ENCODE measurements around the gene KCNIP1. TPM values are rescaled to one million over a fixed set of nuclear protein-coding genes. Genes with fewer than 3 reads are reported as not detected.
A peak's percentile ranks its signal among the peaks of the same experiment; 100 is the strongest.

KCNIP1 gene
- total RNA-seq, 1 donor from 2014 or later: not detected

GRCh38 chr5:170782438-170782837 is 278.6 kb downstream of the KCNIP1 start:
- peak; percentile 56 for DNase-seq (ENCODE audit: low spot score)

- DNase-seq (ENCODE audit: low spot score): no peak
Measured at GRCh38 chr5:170783498-170784247, 279.9 kb downstream of the KCNIP1 start, which contains the start of gene GABRP. Gene GABRP, plus strand, starts transcription at chr5:170783725. Its CDS starts 4,891 bp downstream, at chr5:170788616.

GRCh38 chr5:170785416-170785815 is 281.6 kb downstream of the KCNIP1 start:
- no peak for DNase-seq (ENCODE audit: low spot score)

Other genes with a start within 250 kb of the KCNIP1 start
- 21.7 TPM for gene LCP2, start 206.2 kb upstream of the KCNIP1 start, total RNA-seq
- gene KCNMB1, start 114.7 kb upstream of the KCNIP1 start, total RNA-seq: 26.6 TPM